Heart left ventricle (tissue), 16 donors: ENCODE results near the gene VPS13C. TPM values are rescaled to one million over a fixed set of nuclear protein-coding genes. Genes with fewer than 3 reads are reported as not detected.

Source experiments
- ATAC-seq, 4 donors: fragments of 200-7000 bp; cut with Tn5 transposase; one replicate each; pipeline ENCODE4 v1.9.1; 2020 to 2022; ENCODE audit warnings: moderate library complexity in 4 of 4, mild to moderate bottlenecking in 3 of 4, moderate number of reproducible peaks in 1 of 4
- DNase-seq, 5 donors: peaks; one replicate each; pipeline ENCODE4 v3.0.0-alpha.2; 2020
- H3K27ac ChIP-seq, 12 donors: fragments of 200-600 bp; sonication (generic) in 4 of 12; one replicate each; pipeline versions ENCODE4 v1.5.0 to v1.8.0; 2016 to 2022; ENCODE audit warnings: mild to moderate bottlenecking in 2 of 12
- H3K27me3 ChIP-seq, 9 donors: fragments of 200-600 bp; sonication (generic) in 2 of 9; one replicate each; pipeline versions ENCODE4 v1.5.1 to v1.8.0; 2016 to 2022; ENCODE audit warnings: mild to moderate bottlenecking in 3 of 9
- H3K36me3 ChIP-seq, 9 donors: fragments of 200-600 bp; sonication (generic) in 2 of 9; one replicate each; pipeline versions ENCODE4 v1.5.0 to v1.8.0; 2018 to 2022; ENCODE audit warnings: mild to moderate bottlenecking in 2 of 9
- H3K4me1 ChIP-seq, 12 donors: fragments of 200-600 bp; sonication (generic) in 4 of 12; one replicate each; pipeline versions ENCODE4 v1.5.0 to v1.8.0; 2016 to 2022; ENCODE audit warnings: mild to moderate bottlenecking in 3 of 12
- H3K4me3 ChIP-seq, 12 donors: fragments of 200-600 bp; sonication (generic) in 4 of 12; one replicate each; pipeline versions ENCODE4 v1.5.0 to v1.8.0; 2017 to 2022; ENCODE audit warnings: mild to moderate bottlenecking in 9 of 12, moderate library complexity in 4 of 12
- H3K9me3 ChIP-seq, 12 donors: fragments of 200-600 bp; sonication (generic) in 4 of 12; one replicate each; pipeline versions ENCODE4 v1.5.0 to v1.8.0; 2016 to 2022; ENCODE audit warnings: mild to moderate bottlenecking in 1 of 12
- POLR2A ChIP-seq, 2 donors: fragments of 450-650 bp; IDR thresholded peaks; one replicate each; pipeline ENCODE4 v1.6.1; 2017; ENCODE audit warnings: antibody characterized with exemption in 2 of 2, mild to moderate bottlenecking in 2 of 2, moderate library complexity in 2 of 2
- WGBS, 4 donors: extraction: QIAGEN DNeasy Blood & Tissue Kit in 2 of 4; methylation state at CpG; one replicate each; pipeline versions ENCODE4 v1.1.5 to v1.1.7; 2013 to 2018; 5-methylcytosine and 5-hydroxymethylcytosine counted together
- intact Hi-C, 10 donors: fragments of 100-400 bp; cut with DNase I; formaldehyde crosslinking; loops; one replicate each; pipeline versions ENCODE4 v1.11.1 to v1.14.2; 2022
- polyA plus RNA-seq, 2 donors: library from polyadenylated mRNA; stranded (reverse); fragments of 200-250 nt; gene quantifications; one replicate each; pipeline ENCODE4 v1.2.3, GENCODE V29; 2013
- total RNA-seq, 9 donors: library from RNA; depleted of rRNA in 2 of 9; stranded (reverse); fragments of >200 nt in 2 of 9; fragmentation: NEBNext Ultra II Directional in 3 of 9; extraction: Animal tissue kit (Norgen Biotek cat#: 25700) in 3 of 9; gene quantifications; one replicate each; pipeline versions ENCODE4 v1.1.0 to v1.2.4, GENCODE V29; 2016 to 2023
- TF ChIP-seq, protein P1 (sequence below), 12 donors: fragments of 200-600 bp; sonication (generic) in 4 of 12; IDR thresholded peaks; one replicate each; pipeline versions ENCODE4 v1.5.0 to v1.8.0; 2018 to 2022; ENCODE audit warnings: antibody characterized with exemption in 12 of 12, mild to moderate bottlenecking in 5 of 12
- donor health status: ischemic (EF 13 %, LVEDD 7.1; RV severe dilation, severe dysfunction).
- donor health status: healthy with polysubstance abuse.
- donor health status: DM: no; HTN: yes; CAD: no.
- donor health status: DM: no; HTN: no; CAD: no.
- donor health status: ischemic (EF 25% LVEDD 6.9; RV normal size, moderate dysfunction).
- donor health status: ischemic (EF 25% LVEDD 5.7; RV mildly dilated, moderate dysfunction).
- donor health status: healthy.
- donor health status: DM: yes; HTN: yes; CAD: no.
- donor health status: ischemic (EF 35%, LVEDD 5.7; RV mildly dilated, moderate dysfunction).
- donor health status: nonischemic (EF 11% LVEDD 7.7; RV severe dilation, severe dysfunction).
- donor health status: DM: yes; HTN: yes; CAD: no.
- donor health status: PGD.
- donor health status: ischemic (EF 29% LVEDD 5.4; RV normal size, mild dysfunction).
- donor health status: nonischemic (EF 23%, LVEDD 6.1; RV moderate dilation, normal function).

Gene VPS13C
- total and polyA plus RNA-seq, 11 donors, result 9.8 to 70.1 (median 36.5) TPM

DNA sequence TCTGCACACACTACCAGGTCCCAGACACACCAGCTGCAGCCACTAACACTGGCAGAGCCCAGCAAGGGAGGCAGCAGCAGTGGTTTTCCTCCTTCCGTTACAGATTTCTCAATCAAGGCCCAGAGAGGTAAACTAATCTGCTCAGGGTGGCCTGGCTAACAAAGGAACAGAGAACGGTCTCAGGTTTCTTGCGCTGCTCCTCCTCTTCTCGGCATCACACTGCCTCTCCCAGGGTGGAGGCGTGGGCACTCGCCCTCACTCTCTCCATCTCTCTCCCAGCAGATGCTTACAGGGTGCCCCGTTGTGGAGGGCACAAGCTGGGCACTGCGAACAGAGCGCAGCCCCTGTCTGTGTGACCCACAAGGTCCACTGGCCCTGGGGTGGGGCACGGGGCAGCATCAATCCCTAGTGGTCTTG is 228.7 kb downstream of the VPS13C start:
- no peak for TF ChIP-seq POLR2A (IDR thresholded peaks at IDR 0.05)
- TF ChIP-seq, protein P1, sequence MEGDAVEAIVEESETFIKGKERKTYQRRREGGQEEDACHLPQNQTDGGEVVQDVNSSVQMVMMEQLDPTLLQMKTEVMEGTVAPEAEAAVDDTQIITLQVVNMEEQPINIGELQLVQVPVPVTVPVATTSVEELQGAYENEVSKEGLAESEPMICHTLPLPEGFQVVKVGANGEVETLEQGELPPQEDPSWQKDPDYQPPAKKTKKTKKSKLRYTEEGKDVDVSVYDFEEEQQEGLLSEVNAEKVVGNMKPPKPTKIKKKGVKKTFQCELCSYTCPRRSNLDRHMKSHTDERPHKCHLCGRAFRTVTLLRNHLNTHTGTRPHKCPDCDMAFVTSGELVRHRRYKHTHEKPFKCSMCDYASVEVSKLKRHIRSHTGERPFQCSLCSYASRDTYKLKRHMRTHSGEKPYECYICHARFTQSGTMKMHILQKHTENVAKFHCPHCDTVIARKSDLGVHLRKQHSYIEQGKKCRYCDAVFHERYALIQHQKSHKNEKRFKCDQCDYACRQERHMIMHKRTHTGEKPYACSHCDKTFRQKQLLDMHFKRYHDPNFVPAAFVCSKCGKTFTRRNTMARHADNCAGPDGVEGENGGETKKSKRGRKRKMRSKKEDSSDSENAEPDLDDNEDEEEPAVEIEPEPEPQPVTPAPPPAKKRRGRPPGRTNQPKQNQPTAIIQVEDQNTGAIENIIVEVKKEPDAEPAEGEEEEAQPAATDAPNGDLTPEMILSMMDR (IDR thresholded peaks at IDR 0.05), result no peak
- DNase-seq (no peak), ATAC-seq (no peak)
- H3K27me3 ChIP-seq, result peaks cover 0 to 3% (median 0%) of the 10 kb centered on the region in 9 donors
- WGBS, 4 donors, result 81 to 88% (median 87%) methylated on average over 9 to 10 of the region's 10 CpGs
- H3K9me3 ChIP-seq, result no peaks in the 10 kb centered on the region
- peaks cover 0 to 9% (median 3%) of the 10 kb centered on the region in 12 donors for H3K4me1 ChIP-seq
- intact Hi-C loops, result loop anchor here (5.0 to 10.0 kb wide), 14 partner anchors 634 to 1477 kb away; no protein-coding TSS in a partner anchor
- H3K27ac ChIP-seq, result no peak overlapping the region
- H3K4me3 ChIP-seq, result no peak overlapping the region
- no peaks in the 10 kb centered on the region for H3K36me3 ChIP-seq

DNA sequence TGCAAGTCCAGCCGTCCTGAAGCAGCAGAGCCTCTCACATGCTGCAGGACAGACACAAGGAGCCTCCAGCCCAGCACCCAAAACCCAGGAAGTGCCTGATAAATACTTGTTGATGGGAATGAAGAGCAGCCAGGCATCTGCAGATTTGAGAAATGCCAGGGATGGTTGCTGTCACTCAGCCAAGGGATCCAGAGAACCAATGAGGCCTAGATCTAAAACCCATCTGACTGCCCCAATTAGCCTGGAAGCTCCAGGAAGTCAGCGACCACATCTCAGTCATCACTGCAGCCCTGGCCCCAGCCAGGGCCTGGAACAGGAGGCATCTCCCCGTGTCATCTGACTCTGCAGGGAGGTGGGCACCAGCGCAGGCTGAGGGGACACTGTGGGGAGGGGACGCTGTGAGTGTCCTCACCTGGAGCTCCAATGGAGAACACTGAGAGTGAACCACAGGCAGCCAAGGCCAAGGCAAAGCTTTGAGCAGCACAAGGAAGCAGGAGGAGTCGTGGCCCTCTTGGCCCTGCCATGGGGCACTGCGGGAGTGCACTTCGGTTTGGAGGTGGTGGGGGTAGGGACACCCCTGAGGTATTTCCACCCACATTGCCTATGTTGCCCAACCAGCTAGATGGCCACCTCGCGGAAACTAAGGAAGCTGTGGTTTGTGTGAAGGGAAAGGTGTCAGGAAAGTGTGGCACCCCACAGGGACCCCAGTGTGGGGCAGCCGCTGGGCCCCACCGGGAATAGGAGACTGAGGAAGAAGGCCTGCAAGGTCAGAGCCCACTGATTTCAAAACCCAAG is 229.5 kb downstream of the VPS13C start:
- WGBS, 4 donors, result 77 to 83% (median 81%) methylated on average over 7 to 12 of the region's 12 CpGs
- Histone ChIP-seq H3K4me3 (no peak overlapping the region), H3K4me1 (peaks cover 0 to 8% (median 3%) of the 10 kb centered on the region in 12 donors), H3K36me3 (no peaks in the 10 kb centered on the region), H3K27me3 (peaks cover 0 to 3% (median 0%) of the 10 kb centered on the region in 9 donors), H3K9me3 (no peaks in the 10 kb centered on the region), H3K27ac (no peak overlapping the region)
- no peak for ATAC-seq
- no peak for TF ChIP-seq POLR2A (IDR thresholded peaks at IDR 0.05)
- intact Hi-C loops, result loop anchor here (5.0 to 10.0 kb wide), 14 partner anchors 633 to 1476 kb away; no protein-coding TSS in a partner anchor
- DNase-seq, result no peak

DNA sequence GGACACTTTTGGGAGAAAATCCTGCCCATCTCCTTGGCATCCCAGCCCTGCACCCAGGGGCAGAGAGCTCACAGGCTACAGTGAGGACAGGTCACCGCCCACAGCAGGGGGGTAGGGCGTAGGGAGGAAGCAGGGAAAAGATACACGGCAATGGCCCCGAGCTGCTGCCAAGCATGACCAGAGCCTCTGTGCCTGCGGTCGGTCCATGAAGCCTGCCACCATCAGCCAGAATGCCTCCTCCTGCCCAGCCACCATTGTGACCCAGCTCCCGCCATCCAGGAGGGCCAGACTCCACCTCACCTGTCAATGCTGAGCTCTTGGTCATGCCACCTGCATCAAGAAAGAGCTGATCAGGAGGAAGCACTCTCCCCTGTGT is 230.7 kb downstream of the VPS13C start:
- Histone ChIP-seq H3K36me3 (no peaks in the 10 kb centered on the region), H3K27ac (no peak overlapping the region), H3K9me3 (no peaks in the 10 kb centered on the region), H3K4me3 (no peak overlapping the region), H3K27me3 (peaks cover 0 to 3% (median 0%) of the 10 kb centered on the region in 9 donors), H3K4me1 (peaks cover 0 to 3% (median 0%) of the 10 kb centered on the region in 12 donors)
- no peak for TF ChIP-seq POLR2A (IDR thresholded peaks at IDR 0.05)
- TF ChIP-seq, protein P1 (IDR thresholded peaks at IDR 0.05), result no peak
- DNase-seq (no peak), ATAC-seq (no peak)
- intact Hi-C loops, result no loop called here
- WGBS, 4 donors, result 66 to 90% (median 77%) methylated on average over 6 to 7 of the region's 7 CpGs

DNA sequence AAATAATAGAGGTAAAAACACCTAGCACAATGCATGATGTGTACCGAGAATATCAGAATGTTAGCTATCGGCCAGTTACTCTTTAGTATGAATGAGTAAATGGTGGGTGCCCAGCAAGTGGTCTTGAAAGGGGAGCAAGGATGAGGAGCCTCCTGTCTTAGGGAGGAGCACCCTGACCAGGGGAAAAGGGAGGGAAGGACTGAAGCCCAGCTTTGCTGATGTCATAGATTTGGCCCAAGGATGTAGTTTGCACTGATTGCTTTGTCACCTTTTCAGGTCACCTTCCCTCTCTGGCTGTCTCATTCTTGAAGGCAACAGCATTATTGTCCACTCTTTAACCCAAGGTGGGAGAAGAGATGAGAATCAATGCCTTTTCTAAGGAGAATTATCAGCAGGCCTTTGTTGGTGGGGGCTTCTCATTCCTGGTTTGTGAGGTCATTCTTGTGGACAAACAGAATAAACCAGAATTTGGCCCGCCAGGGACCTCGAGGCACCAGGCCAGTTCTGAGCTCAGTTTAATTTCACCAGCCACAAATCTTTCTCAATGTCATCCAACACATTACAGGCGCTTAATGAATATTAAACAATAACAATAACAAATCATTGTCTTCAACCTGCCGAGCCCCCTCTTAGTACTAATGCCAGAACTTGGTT is 231.3 kb downstream of the VPS13C start:
- H3K27ac ChIP-seq, result no peak overlapping the region
- peaks cover 0 to 3% (median 0%) of the 10 kb centered on the region in 9 donors for H3K27me3 ChIP-seq
- DNase-seq (no peak), ATAC-seq (no peak)
- intact Hi-C loops, result no loop called here
- 83 to 88% (median 85%) methylated on average over 6 of the region's 6 CpGs for WGBS, 4 donors
- H3K4me3 ChIP-seq, result no peak overlapping the region
- no peaks in the 10 kb centered on the region for H3K9me3 ChIP-seq
- no peaks in the 10 kb centered on the region for H3K36me3 ChIP-seq
- H3K4me1 ChIP-seq, result no peaks in the 10 kb centered on the region
- TF ChIP-seq POLR2A (IDR thresholded peaks at IDR 0.05), result no peak
- TF ChIP-seq, protein P1 (IDR thresholded peaks at IDR 0.05), result no peak
